HG02938 (cell line): ENCODE results near the gene SVIL.

Experiments used
- ATAC-seq: cut with Tn5 transposase; IDR thresholded peaks from one replicate; pipeline ENCODE4 v1.9.1; 2021; ENCODE audit warnings: mild to moderate bottlenecking, moderate library complexity; ENCODE audit not compliant: unreplicated experiment

SVIL gene

DNA sequence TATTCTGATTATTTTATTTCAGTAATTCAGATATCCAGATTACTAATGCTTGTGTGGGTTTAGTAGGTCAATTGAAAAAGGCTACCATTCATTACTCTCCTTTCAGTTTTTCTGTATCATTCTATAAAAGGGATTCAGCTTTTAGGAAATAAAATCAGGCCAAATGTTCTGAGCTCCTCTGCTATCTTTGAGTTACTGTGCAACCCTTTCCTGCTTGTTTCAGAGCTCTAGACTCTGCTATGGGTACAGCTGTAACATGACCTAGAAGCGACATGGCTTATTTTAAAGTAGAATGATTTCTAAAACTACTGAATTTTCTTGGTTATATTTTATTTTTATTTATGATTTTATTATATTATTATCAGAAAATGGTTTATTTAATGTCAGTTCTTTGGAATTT is 203.1 kb downstream of the SVIL start:
- no peak for ATAC-seq

DNA sequence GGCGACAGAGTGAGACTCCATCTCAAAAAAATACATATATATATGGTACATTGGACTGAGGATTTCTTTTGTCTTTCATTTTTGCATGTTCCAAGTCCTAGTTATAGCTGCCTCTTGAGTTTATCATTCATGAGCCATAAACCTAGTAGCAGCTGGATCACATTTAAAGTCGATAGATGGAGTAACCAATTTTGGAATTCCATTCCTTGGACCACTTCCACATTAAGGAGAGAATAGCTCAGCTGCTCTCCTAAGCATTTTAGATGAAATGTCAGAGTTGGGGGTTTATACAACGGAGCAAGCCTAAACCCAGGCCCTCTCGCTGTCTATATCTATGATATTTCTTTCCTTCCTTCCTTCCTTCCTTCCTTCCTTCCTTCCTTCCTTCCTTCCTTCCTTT is 204.7 kb downstream of the SVIL start:
- no peak for ATAC-seq

DNA sequence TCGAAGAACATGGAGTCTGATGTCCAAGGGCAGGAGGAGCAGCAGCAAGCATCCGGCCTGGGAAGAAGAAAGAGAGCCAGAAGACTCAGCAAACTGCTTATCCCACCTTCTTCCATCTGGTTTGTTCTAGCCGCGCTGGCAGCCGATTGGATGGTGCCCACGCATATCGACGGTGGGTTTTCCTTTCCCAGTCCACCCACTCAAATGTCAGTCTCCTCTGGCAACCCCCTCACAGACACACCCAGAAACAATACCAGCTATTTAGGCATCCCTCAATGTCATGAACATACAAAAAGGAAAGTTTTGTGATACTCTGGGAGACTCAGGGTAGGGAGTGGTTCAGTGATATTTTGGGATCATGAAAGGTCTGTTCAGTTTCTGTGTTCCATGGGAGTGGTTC is 206.3 kb downstream of the SVIL start:
- no peak for ATAC-seq

DNA sequence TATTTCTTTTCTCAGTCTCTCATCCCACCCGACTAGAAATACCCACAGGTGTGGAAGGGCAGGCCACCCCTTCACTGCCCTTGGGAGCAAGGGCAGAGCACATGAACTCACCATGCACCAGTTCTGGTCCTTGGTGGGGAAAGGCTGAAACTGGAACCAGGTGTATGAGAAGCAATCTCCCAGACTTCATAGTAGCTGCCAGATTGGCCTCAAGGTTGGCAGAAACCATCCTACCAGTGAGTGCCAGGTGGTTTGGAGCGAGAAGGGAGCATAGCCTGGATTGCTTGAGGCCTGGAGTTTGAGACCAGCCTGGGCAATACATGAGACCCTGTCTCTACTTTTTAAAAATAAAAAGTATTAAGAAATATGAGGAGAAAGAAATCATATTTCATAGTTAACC is 207.1 kb downstream of the SVIL start:
- no peak for ATAC-seq

DNA sequence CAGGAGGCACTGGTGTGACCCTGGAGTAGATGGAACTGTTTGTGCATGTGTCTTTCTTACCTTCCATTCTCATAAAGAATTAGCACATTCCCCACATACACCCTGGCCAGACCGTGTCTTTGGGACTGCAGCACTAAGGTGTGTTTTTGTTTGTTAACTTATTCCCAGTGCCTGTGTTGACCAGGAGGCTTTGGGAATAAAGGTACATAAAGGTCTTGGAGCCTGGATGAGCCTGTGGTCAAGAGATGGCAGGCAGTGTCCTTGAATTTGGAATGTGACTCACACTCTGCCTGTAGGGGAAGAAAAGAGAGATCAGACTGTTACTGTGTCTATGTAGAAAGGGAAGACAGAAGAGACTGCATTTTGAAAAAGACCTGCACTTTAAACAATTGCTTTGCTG is 208.4 kb downstream of the SVIL start:
- ATAC-seq, result no peak

DNA sequence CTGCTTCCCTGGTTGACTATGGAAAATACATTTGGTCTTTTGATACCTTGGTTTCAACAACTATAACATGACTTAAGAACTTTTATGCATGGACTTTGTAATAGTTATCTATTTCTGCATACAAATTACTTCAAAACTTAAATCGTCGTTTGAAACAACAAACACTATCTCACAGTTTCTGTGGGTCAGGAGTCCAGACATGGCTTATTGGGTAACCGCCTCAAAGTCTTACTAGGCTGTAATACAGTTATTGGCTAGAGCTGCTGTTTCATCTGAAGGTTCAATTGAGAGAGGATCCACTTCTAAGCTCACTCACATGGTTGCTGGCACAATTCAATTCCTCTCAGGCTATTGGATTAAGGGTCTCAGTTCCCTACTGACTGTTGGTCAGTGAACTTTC is 210.8 kb downstream of the SVIL start:
- ATAC-seq, result no peak

DNA sequence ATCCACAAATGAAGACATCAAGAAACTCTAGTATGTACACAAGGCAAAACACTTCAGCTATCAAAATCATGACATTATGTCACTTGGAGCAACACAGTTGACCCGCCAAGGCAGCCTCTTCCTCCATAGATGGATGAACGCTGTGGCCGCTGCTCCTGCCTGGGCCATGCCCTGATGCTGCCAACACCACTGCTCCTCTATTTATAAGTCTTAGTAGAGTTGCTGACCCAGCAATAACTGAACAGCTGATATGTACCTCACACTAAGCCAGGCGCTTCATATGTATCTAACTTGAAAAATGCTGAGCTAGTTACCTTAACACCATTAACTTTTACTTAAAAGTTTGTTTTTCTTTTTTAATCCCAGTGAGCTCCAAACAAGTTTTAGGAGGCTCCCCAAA is 214.0 kb downstream of the SVIL start:
- no peak for ATAC-seq

DNA sequence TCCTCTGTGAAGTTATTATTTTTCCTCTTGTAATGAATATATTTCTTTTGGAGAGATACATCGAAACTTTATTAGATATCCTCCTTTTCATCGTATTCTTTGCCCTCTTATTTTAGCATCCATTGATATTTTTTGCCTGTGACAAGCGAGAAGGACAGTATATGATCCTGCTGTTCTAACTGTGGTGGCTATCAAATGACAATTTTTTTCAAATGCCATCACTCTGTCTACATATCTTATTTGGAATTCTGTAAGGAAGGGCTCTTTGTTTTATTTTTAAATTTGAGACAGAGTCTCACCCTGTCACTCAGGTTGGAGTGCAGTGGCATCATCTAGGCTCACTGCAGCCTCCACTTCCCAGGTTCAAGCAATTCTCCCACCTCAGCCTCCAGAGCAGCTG is 217.4 kb downstream of the SVIL start:
- ATAC-seq, result no peak

DNA sequence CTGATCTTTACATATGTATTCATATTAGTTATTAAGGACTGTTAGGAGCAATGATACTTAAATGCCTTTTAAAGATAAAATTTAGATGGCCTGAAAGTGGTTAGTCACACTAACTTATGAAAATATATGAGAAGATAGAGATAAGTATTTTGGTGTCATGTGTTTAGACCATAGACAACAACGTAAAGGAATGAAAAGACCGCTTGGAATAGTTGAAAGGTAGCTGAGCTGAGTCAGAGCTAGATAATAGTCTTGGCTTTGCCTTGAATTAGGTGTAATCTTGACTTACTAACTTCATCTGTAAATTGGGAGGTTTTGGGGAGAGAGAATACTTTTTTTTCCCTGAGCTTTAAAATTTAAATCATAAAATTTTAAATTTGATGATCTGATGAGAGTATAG is 218.9 kb downstream of the SVIL start:
- no peak for ATAC-seq

DNA sequence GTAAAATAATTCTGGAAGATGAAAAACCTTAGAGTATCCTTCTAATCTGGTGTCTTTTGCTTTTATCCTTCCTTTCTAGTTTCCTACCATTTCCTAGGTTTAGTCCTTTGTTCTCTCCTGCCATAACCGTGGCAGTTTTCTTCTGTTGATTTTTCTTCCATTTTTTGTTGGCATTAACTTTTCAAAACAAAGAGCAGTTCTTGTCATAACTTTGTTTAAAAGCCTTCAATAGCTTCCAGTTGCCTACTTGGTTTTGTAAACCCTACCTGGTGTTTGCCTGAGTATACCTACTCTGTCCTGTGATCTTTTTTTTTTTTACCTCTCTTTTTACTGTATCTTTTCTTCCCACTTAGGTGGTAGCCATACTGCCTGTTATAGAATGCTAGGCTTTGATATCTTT is 220.3 kb downstream of the SVIL start:
- no peak for ATAC-seq

DNA sequence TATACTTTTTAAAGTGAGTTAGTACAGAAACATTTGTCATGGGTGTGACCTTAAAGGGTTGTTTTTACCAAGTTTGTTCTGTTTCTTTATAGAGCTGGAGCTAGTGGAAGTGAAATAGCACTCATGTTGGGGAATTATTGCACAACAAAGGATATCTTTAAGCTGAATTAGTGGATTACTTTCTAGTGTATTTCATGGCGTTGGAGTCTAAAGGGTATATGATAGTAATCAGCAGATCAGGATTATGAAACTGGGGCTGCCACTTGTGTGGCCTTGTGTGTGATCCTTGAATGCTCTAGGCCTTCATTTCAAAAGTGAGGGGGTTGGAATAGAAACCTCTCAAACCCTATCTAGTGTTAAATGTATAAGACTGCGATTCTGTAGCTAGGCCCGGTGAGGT is 222.3 kb downstream of the SVIL start:
- ATAC-seq, result no peak

DNA sequence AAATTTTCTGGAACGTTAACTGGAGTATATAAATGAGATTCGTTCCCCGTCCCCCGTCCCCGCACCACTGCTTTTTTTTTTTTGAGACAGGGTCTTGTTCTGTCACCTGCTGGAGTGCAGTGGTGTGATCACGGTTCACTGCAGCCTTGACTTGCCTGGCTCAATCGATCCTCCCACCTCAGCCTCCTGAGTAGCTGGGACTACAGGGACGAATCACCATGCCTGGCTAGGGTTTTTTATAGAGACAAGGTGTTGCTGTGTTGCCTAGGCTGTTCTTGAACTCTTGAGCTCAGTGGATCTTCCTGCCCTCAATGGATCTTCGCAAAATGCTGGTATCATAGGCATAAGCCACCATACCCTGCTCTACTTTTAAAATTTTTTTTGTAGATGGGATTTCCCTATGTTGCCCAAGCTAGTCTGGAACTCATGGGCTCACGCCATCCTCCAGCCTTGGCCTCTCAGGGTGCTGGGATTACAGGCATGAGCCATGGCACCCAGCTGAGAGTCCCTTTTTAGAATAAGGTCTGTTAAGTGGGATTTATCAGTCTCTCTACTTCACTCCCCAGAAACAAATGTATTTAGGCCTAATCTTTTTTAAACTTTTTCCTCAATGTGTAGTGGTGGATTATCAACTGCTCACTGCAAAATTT is 223.0 kb downstream of the SVIL start:
- ATAC-seq, result no peak

DNA sequence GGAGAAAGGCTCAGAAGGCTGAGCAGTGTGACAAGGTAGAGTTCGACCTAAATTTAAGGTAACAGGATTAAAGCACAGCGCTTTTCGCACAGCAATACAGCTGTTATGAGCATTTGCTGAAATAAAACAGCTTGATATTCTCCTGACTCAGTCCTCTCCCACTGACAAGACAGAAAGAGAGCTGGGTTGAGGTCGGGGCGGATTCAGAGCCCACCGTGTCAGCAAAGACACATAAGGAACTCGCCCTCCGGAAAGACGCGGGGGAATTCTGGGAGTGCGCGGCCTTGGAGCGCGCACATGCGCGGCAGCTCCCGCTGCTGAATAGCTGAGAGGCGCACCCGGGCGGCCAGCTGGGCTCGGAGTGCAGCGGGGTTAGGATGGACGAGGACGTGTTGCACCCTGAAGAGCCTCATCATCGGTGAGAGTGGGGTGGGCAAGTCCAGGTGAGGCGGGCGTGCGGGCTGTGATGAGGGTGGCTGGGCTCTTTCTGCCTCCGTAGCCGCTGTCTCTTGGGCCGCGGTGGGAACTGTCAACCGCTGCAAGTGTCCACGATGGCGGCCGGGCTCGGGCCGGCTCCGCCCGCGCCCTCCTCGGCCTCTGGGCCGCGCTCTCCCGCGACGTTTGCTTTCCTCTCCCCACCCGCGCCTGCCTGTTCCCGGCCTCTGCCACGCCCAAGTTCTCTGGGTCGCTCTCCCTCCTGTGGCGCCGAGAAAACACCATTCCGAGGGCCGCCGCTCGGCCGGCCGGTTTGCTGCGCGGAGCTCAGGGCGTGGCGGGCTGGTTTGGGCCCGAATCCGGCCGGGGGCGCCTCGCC is 225.3 kb downstream of the SVIL start:
- ATAC-seq, result peak; percentile 58

DNA sequence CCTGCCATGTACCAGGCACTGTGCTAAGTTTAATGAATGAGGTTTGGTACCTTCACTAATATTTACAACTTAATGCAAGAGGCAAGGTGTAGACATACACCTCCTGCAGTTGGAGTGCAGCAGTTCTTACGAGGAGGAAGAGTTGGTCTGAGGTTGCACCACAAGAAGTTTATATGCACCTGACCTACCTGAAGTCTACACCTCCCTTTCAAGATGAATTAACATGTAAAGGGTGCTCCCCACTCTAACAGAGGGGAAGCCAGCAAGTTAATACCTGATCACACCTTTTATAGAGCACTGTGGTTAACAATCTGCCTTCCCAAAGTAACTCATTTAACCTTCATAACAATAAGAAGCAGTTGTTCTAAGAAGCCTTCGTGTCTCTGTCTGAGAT is 225.9 kb downstream of the SVIL start:
- ATAC-seq, result peak; percentile 1
